HFFc6 (cell line): ENCODE results near the gene DCHS1. TPM values are rescaled to one million over a fixed set of nuclear protein-coding genes. Genes with fewer than 3 reads are reported as not detected.
A peak's percentile ranks its signal among the peaks of the same experiment; 100 is the strongest.

Source experiments
- DNase-seq: peaks from one replicate; pipeline ENCODE4 v3.0.0-alpha.2; 2018
- H3K27ac Mint-ChIP-seq: 2 replicates; pipeline ENCODE4 v1.8.0; 2020; ENCODE audit warnings: mild to moderate bottlenecking, mixed read lengths
- H3K27me3 Mint-ChIP-seq: 2 replicates; pipeline ENCODE4 v1.8.0; 2021; ENCODE audit warnings: mild to moderate bottlenecking, moderate library complexity, mixed read lengths; ENCODE audit not compliant: insufficient read depth
- H3K36me3 Mint-ChIP-seq: 2 replicates; pipeline ENCODE4 v1.8.0; 2021; ENCODE audit warnings: low read depth, mixed read lengths
- H3K4me1 Mint-ChIP-seq: 2 replicates; pipeline ENCODE4 v1.8.0; 2020; ENCODE audit warnings: low read depth, mixed read lengths
- H3K4me3 Mint-ChIP-seq: 2 replicates; pipeline ENCODE4 v1.8.0; 2020; ENCODE audit warnings: mild to moderate bottlenecking, moderate library complexity, mixed read lengths
- H3K9me3 Mint-ChIP-seq: 2 replicates; pipeline ENCODE4 v1.8.0; 2020; ENCODE audit warnings: mild to moderate bottlenecking, mixed read lengths
- total RNA-seq, 6 experiments: library from RNA; stranded (reverse); fragmentation: NEBNext Ultra II Directional; extraction: Animal tissue kit (Norgen Biotek cat#: 25700); gene quantifications; 2 replicates in 1 of 6; 3 replicates in 5 of 6; pipeline ENCODE4 v1.2.3, GENCODE V29; 2021
- TF ChIP-seq, protein P1 (sequence below): fragments of 200-600 bp; sonication (generic); IDR thresholded peaks from 2 replicates; pipeline ENCODE4 v1.5.0; 2021; ENCODE audit warnings: antibody characterized with exemption, mild to moderate bottlenecking

The DCHS1 gene
- total RNA-seq, 6 experiments from 2014 or later: 1.4 to 2.8 (median 2.3) TPM

DNA sequence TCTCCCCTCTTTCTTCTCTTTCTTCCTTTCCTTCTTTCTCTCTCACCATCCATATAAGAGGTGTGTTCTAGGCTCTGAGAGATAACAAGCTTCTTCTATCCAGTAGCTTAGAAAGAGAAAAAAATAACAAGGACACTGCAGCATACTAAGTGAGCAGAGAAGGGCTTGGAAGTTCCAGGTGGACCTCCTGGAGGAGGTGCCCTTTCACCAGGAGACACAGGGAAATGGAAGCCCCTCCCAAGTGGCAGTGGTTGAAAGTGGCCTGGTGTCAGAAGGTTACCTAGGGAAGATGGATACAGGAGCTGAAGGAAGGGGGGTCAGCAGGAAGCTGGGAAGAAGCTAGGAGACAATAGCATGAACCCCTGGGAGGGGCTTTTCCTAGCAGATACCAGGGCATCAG is 5.5 kb downstream of the DCHS1 start:
- TF ChIP-seq, protein P1, sequence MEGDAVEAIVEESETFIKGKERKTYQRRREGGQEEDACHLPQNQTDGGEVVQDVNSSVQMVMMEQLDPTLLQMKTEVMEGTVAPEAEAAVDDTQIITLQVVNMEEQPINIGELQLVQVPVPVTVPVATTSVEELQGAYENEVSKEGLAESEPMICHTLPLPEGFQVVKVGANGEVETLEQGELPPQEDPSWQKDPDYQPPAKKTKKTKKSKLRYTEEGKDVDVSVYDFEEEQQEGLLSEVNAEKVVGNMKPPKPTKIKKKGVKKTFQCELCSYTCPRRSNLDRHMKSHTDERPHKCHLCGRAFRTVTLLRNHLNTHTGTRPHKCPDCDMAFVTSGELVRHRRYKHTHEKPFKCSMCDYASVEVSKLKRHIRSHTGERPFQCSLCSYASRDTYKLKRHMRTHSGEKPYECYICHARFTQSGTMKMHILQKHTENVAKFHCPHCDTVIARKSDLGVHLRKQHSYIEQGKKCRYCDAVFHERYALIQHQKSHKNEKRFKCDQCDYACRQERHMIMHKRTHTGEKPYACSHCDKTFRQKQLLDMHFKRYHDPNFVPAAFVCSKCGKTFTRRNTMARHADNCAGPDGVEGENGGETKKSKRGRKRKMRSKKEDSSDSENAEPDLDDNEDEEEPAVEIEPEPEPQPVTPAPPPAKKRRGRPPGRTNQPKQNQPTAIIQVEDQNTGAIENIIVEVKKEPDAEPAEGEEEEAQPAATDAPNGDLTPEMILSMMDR: no peak
- DNase-seq: no peak
- Mint-ChIP-seq H3K36me3 (no peaks in the 10 kb centered on the region), H3K4me1 (no peaks in the 10 kb centered on the region), H3K27ac (no peak overlapping the region), H3K27me3 (peaks cover 2% of the 10 kb centered on the region; the same call in 1 of the 2 replicates), H3K4me3 (no peak overlapping the region), H3K9me3 (no peaks in the 10 kb centered on the region)

DNA sequence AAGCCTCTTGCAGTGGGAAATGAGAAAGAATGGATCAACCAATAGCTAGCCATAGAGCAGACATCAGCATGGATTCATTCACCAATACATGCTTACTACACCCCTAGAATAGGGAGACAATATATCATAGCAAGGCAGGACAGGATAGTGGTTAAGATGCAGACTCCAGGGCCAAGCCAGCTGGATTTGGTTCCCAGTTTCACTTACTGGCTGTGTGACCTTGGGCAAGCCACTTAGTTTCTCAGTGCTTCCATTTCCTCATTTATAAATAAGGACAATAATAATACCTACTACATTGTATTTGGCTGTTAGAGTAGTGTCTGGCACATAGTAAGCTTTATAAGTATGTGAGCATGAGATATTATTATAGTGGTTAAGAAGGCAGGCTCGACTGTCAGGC is 7.1 kb downstream of the DCHS1 start:
- no peak for DNase-seq
- TF ChIP-seq, protein P1: no peak
- Mint-ChIP-seq H3K4me3 (no peak overlapping the region), H3K4me1 (no peaks in the 10 kb centered on the region), H3K36me3 (no peaks in the 10 kb centered on the region), H3K27ac (no peak overlapping the region), H3K9me3 (no peaks in the 10 kb centered on the region), H3K27me3 (peaks cover 2% of the 10 kb centered on the region; the same call in 1 of the 2 replicates)

DNA sequence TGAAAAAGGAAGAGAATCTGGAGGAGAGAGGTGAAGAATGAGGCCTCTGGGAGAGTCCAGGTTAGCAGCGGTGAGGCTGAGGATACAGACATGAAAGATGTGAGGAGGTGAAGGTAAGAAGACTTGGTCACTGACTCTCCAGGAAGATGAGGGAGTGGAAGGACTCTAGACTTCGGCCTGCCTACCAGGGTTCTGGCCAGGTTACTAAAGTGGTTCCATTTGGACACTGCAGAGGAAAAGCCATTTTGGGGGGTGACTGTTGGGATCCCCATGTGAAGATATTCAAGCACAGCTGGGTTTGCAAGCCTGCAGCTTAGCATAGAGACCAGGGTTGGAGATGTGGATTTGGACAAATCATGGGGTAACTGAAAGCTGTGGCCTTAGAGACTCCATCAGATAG is 7.8 kb downstream of the DCHS1 start:
- Mint-ChIP-seq H3K4me1 (no peaks in the 10 kb centered on the region), H3K9me3 (no peaks in the 10 kb centered on the region), H3K4me3 (no peak overlapping the region), H3K27ac (no peak overlapping the region), H3K36me3 (no peaks in the 10 kb centered on the region), H3K27me3 (peaks cover 2% of the 10 kb centered on the region; the same call in 1 of the 2 replicates)
- TF ChIP-seq, protein P1: no peak
- DNase-seq: no peak

DNA sequence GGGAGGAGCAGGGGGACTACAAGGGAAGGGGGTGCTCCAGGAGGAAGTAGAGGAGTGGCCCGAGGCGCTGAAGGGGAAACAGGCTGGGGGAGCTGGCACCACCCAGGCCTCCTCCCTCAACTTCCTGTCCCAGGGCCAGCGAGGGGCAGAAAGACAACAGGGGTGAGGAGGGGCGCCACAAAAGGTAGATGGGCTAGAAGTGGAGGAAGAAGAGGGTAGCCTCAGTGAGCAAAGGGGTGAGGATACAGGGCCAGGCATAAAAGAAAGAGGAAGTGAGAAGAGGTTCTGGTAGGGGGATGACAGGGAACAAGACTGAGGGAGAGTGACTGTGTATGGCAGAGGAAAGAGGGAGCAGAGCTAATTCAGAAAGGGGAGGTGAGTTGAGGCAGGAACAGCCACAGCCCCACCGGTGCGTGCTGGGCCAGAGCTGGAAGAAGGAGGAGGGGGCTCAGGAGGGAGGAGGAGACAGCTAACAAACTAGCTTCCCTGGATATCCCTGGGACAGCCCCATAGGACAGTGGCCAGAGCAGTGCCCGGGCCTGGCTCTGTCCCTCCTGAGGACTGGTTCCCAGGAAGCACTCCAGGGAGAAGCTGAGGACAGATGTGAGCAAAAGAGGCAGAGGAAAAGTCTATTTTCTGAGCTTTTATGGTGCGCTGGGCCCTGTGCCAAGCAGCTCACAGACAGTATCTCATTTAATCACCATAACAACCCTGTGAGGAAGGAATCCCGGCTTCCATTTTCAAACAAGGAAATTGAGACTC is 8.5 kb downstream of the DCHS1 start:
- no peak overlapping the region for H3K27ac Mint-ChIP-seq
- H3K4me1 Mint-ChIP-seq: no peaks in the 10 kb centered on the region
- peaks cover 2% of the 10 kb centered on the region; the same call in 1 of the 2 replicates for H3K27me3 Mint-ChIP-seq
- peak; percentile 43 for DNase-seq
- TF ChIP-seq, protein P1: no peak
- no peaks in the 10 kb centered on the region for H3K36me3 Mint-ChIP-seq
- H3K9me3 Mint-ChIP-seq: no peaks in the 10 kb centered on the region
- no peak overlapping the region for H3K4me3 Mint-ChIP-seq

DNA sequence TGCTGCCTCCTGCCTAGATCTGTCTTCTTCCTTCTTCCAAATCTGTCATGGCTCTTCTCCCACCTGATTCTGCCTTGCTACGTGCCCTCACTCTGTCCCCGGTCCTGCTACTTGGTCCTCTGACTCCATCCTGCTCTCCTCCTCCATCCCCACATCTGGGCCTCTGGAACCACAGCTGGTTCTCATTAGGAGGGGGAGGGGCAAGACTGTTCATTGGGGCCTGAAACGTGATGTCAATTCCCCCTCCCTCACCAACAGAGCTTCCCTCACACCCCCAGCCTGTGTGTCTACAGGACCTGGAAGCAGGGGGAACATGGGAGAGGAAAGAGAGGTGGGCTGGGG is 9.1 kb downstream of the DCHS1 start:
- no peaks in the 10 kb centered on the region for H3K36me3 Mint-ChIP-seq
- no peak overlapping the region for H3K27ac Mint-ChIP-seq
- H3K4me1 Mint-ChIP-seq: no peaks in the 10 kb centered on the region
- TF ChIP-seq, protein P1: no peak
- H3K27me3 Mint-ChIP-seq: peaks cover 2% of the 10 kb centered on the region; the same call in 1 of the 2 replicates
- H3K4me3 Mint-ChIP-seq: no peak overlapping the region
- DNase-seq: peak; percentile 17
- H3K9me3 Mint-ChIP-seq: no peaks in the 10 kb centered on the region
